Mesenchymal stem cell (in vitro differentiated cells and primary cell): ENCODE results near the gene KDM4B.
A peak's percentile ranks its signal among the peaks of the same experiment; 100 is the strongest.

Source experiments
- DNase-seq: peaks from one replicate; pipeline ENCODE4 v3.0.0-alpha.2; 2013
- H2AFZ ChIP-seq: one replicate; pipeline ENCODE4 v1.6.1; 2013; ENCODE audit warnings: low read depth, mild to moderate bottlenecking, control low read depth, inconsistent platforms, low read length, moderate library complexity
- H2AK5ac ChIP-seq: 2 replicates; pipeline ENCODE4 v1.6.1; 2013; ENCODE audit warnings: low read length, moderate library complexity, mild to moderate bottlenecking, inconsistent platforms; ENCODE audit not compliant: severe bottlenecking
- H2BK120ac ChIP-seq: one replicate; pipeline ENCODE4 v1.6.1; 2013; ENCODE audit warnings: low read depth, mild to moderate bottlenecking, inconsistent platforms, low read length, moderate library complexity
- H2BK12ac ChIP-seq, 2 experiments: one replicate each; pipeline ENCODE4 v1.6.1; 2013; ENCODE audit warnings: inconsistent platforms in 2 of 2, low read length in 2 of 2, mild to moderate bottlenecking in 2 of 2, moderate library complexity in 2 of 2, control low read depth in 1 of 2
- H2BK15ac ChIP-seq: one replicate; pipeline ENCODE4 v1.6.1; 2013; ENCODE audit warnings: mild to moderate bottlenecking, low read depth, inconsistent platforms; ENCODE audit not compliant: poor library complexity, severe bottlenecking
- H2BK5ac ChIP-seq: 2 replicates; pipeline ENCODE4 v1.6.1; 2013; ENCODE audit warnings: low read depth, mild to moderate bottlenecking, low read length, control low read depth, inconsistent platforms; ENCODE audit not compliant: poor library complexity, severe bottlenecking
- H3K14ac ChIP-seq, 2 experiments: one replicate each; pipeline ENCODE4 v1.6.1; 2013; ENCODE audit warnings: inconsistent platforms in 2 of 2, low read length in 2 of 2, control low read depth in 1 of 2, mild to moderate bottlenecking in 1 of 2, moderate library complexity in 1 of 2
- H3K18ac ChIP-seq, 2 experiments: one replicate each; pipeline ENCODE4 v1.6.1; 2013; ENCODE audit warnings: inconsistent platforms in 2 of 2, low read length in 2 of 2, control low read depth in 1 of 2, low read depth in 1 of 2, mild to moderate bottlenecking in 1 of 2
- H3K23ac ChIP-seq, 2 experiments: one replicate each; pipeline ENCODE4 v1.6.1; 2013; ENCODE audit warnings: inconsistent platforms in 2 of 2, low read length in 2 of 2, mild to moderate bottlenecking in 2 of 2, moderate library complexity in 2 of 2, control low read depth in 1 of 2
- H3K27ac ChIP-seq: 2 replicates; pipeline ENCODE4 v1.5.1; 2013; ENCODE audit warnings: mild to moderate bottlenecking, moderate library complexity, low read length, control low read depth, inconsistent platforms; ENCODE audit not compliant: poor library complexity, severe bottlenecking
- H3K27me3 ChIP-seq, 2 experiments: 2 replicates each; pipeline versions ENCODE4 v1.6.1 to v1.7.0; 2013; ENCODE audit warnings: low read length in 2 of 2, mild to moderate bottlenecking in 2 of 2, moderate library complexity in 2 of 2, control low read depth in 1 of 2, inconsistent platforms in 1 of 2; ENCODE audit not compliant: control insufficient read depth in 1 of 2, insufficient read depth in 1 of 2
- H3K36me3 ChIP-seq, 2 experiments: 2 replicates each; pipeline versions ENCODE4 v1.6.1 to v1.7.0; 2013; ENCODE audit warnings: low read length in 2 of 2, control low read depth in 1 of 2, inconsistent platforms in 1 of 2, low read depth in 1 of 2, mild to moderate bottlenecking in 1 of 2; ENCODE audit not compliant: insufficient read depth in 2 of 2, control insufficient read depth in 1 of 2
- H3K4ac ChIP-seq, 2 experiments: one replicate each; pipeline ENCODE4 v1.6.1; 2013; ENCODE audit warnings: inconsistent platforms in 2 of 2, low read length in 2 of 2, mild to moderate bottlenecking in 2 of 2, moderate library complexity in 2 of 2, control low read depth in 1 of 2, low read depth in 1 of 2
- H3K4me1 ChIP-seq: 2 replicates; pipeline ENCODE4 v1.6.1; 2013; ENCODE audit warnings: low read depth, low read length, control low read depth; ENCODE audit not compliant: control insufficient read depth, insufficient read depth
- H3K4me2 ChIP-seq: 2 replicates; pipeline ENCODE4 v1.6.1; 2013; ENCODE audit warnings: low read length, mild to moderate bottlenecking, inconsistent platforms; ENCODE audit not compliant: poor library complexity, severe bottlenecking
- H3K4me3 ChIP-seq, 2 experiments: 2 replicates each; pipeline versions ENCODE4 v1.5.1 to v1.7.0; 2013; ENCODE audit warnings: low read length in 2 of 2, mild to moderate bottlenecking in 2 of 2, control low read depth in 1 of 2, low read depth in 1 of 2; ENCODE audit not compliant: insufficient read depth in 1 of 2
- H3K79me1 ChIP-seq: replicated peaks from 2 replicates; pipeline ENCODE4 v1.6.1; 2013; ENCODE audit warnings: mild to moderate bottlenecking, control low read depth, low read length, inconsistent platforms; ENCODE audit not compliant: poor library complexity, severe bottlenecking
- H3K9ac ChIP-seq: 2 replicates; pipeline ENCODE4 v1.7.0; 2013; ENCODE audit warnings: mild to moderate bottlenecking, low read length, moderate library complexity
- H3K9me3 ChIP-seq: 2 replicates; pipeline ENCODE4 v1.7.0; 2013; ENCODE audit warnings: mild to moderate bottlenecking, low read length; ENCODE audit not compliant: control insufficient read depth
- H4K8ac ChIP-seq: one replicate; pipeline ENCODE4 v1.6.1; 2013; ENCODE audit warnings: inconsistent platforms, mild to moderate bottlenecking, low read length, moderate library complexity
- H4K91ac ChIP-seq: one replicate; pipeline ENCODE4 v1.6.1; 2013; ENCODE audit warnings: mild to moderate bottlenecking, low read length, inconsistent platforms
- WGBS: methylation state at CpG from one replicate; pipeline ENCODE4 v1.1.7; 2013; ENCODE audit warnings: mixed read lengths; 5-methylcytosine and 5-hydroxymethylcytosine counted together

The KDM4B gene

GRCh38 chr19:5139583-5140325 lies 170.8 kb downstream of the KDM4B start:
- no peak overlapping the region for H3K18ac ChIP-seq
- no peak overlapping the region for H2BK5ac ChIP-seq
- no peak overlapping the region for H3K23ac ChIP-seq
- H2BK120ac ChIP-seq, result no peak overlapping the region
- H3K27me3 ChIP-seq, result no peaks in the 10 kb centered on the region
- no peak overlapping the region for H2BK12ac ChIP-seq
- no peaks in the 10 kb centered on the region for H3K9me3 ChIP-seq
- no peak overlapping the region for H2AK5ac ChIP-seq
- no peak overlapping the region for H3K14ac ChIP-seq
- peaks cover 13% of the 10 kb centered on the region for H3K4me1 ChIP-seq
- H4K91ac ChIP-seq, result no peak overlapping the region
- no peak overlapping the region for H2AFZ ChIP-seq
- no peak for DNase-seq
- H3K27ac ChIP-seq, result peak overlapping the region; percentile 25
- H4K8ac ChIP-seq, result no peak overlapping the region
- peaks cover 28% of the 10 kb centered on the region for H3K79me1 ChIP-seq
- H2BK15ac ChIP-seq, result no peak overlapping the region
- no peak overlapping the region for H3K4me2 ChIP-seq
- H3K36me3 ChIP-seq, result peaks cover 52 to 98% of the 10 kb centered on the region in 2 experiments
- no peak overlapping the region for H3K9ac ChIP-seq
- no peak overlapping the region for H3K4me3 ChIP-seq
- no peak overlapping the region for H3K4ac ChIP-seq
- WGBS, result 97% methylated on average over 21 of the region's 21 CpGs

- WGBS, result 94% methylated on average over 37 of the region's 37 CpGs
Measured at GRCh38 chr19:5141129-5141849, 172.4 kb downstream of the KDM4B start.

GRCh38 chr19:5141850-5142724 lies 173.2 kb downstream of the KDM4B start:
- H3K23ac ChIP-seq, result no peak overlapping the region
- H2BK5ac ChIP-seq, result no peak overlapping the region
- H3K79me1 ChIP-seq, result peaks cover 28% of the 10 kb centered on the region
- H4K8ac ChIP-seq, result no peak overlapping the region
- H3K27me3 ChIP-seq, result no peaks in the 10 kb centered on the region
- no peak overlapping the region for H3K4me2 ChIP-seq
- H2BK120ac ChIP-seq, result no peak overlapping the region
- peaks cover 62 to 93% of the 10 kb centered on the region in 2 experiments for H3K36me3 ChIP-seq
- H2AFZ ChIP-seq, result no peak overlapping the region
- H2AK5ac ChIP-seq, result no peak overlapping the region
- H2BK12ac ChIP-seq, result no peak overlapping the region
- 94% methylated on average over 35 of the region's 36 CpGs for WGBS
- H3K4me3 ChIP-seq, result no peak overlapping the region
- no peak overlapping the region for H3K9ac ChIP-seq
- peak overlapping the region; percentile 53 for H4K91ac ChIP-seq
- no peak overlapping the region for H3K27ac ChIP-seq
- H3K18ac ChIP-seq, result no peak overlapping the region
- peaks cover 13% of the 10 kb centered on the region for H3K4me1 ChIP-seq
- no peak overlapping the region for H3K4ac ChIP-seq
- H3K9me3 ChIP-seq, result no peaks in the 10 kb centered on the region
- H2BK15ac ChIP-seq, result no peak overlapping the region
- no peak for DNase-seq
- no peak overlapping the region for H3K14ac ChIP-seq

More at GRCh38 chr19:5141129-5141849, 172.4 kb downstream of the KDM4B start:
- no peaks in the 10 kb centered on the region for H3K27me3 ChIP-seq
- peaks cover 28% of the 10 kb centered on the region for H3K79me1 ChIP-seq
- no peak overlapping the region for H3K18ac ChIP-seq
- no peak overlapping the region for H2BK5ac ChIP-seq
- H3K4me2 ChIP-seq, result no peak overlapping the region
- no peak for DNase-seq
- no peak overlapping the region for H4K8ac ChIP-seq
- no peak overlapping the region for H3K23ac ChIP-seq
- no peak overlapping the region for H3K27ac ChIP-seq
- H2AFZ ChIP-seq, result no peak overlapping the region
- no peak overlapping the region for H4K91ac ChIP-seq
- H3K4me1 ChIP-seq, result peaks cover 13% of the 10 kb centered on the region
- H2BK120ac ChIP-seq, result no peak overlapping the region
- no peak overlapping the region for H3K9ac ChIP-seq
- H3K14ac ChIP-seq, result no peak overlapping the region
- no peaks in the 10 kb centered on the region for H3K9me3 ChIP-seq
- H2BK15ac ChIP-seq, result no peak overlapping the region
- no peak overlapping the region for H2BK12ac ChIP-seq
- no peak overlapping the region for H2AK5ac ChIP-seq
- peaks cover 57 to 93% of the 10 kb centered on the region in 2 experiments for H3K36me3 ChIP-seq
- H3K4ac ChIP-seq, result no peak overlapping the region
- no peak overlapping the region for H3K4me3 ChIP-seq

GRCh38 chr19:5142725-5143097 lies 173.8 kb downstream of the KDM4B start:
- no peak overlapping the region for H3K14ac ChIP-seq
- H3K4me1 ChIP-seq, result peaks cover 13% of the 10 kb centered on the region
- H3K18ac ChIP-seq, result no peak overlapping the region
- WGBS, result 95% methylated on average over 22 of the region's 22 CpGs
- H2BK15ac ChIP-seq, result no peak overlapping the region
- H3K27me3 ChIP-seq, result no peaks in the 10 kb centered on the region
- H3K4me2 ChIP-seq, result no peak overlapping the region
- H3K23ac ChIP-seq, result no peak overlapping the region
- H3K4ac ChIP-seq, result no peak overlapping the region
- DNase-seq, result no peak
- H4K91ac ChIP-seq, result no peak overlapping the region
- peaks cover 28% of the 10 kb centered on the region for H3K79me1 ChIP-seq
- H2AFZ ChIP-seq, result no peak overlapping the region
- no peak overlapping the region for H3K9ac ChIP-seq
- peaks cover 59 to 93% of the 10 kb centered on the region in 2 experiments for H3K36me3 ChIP-seq
- no peak overlapping the region for H2BK120ac ChIP-seq
- no peak overlapping the region for H3K4me3 ChIP-seq
- H2BK12ac ChIP-seq, result no peak overlapping the region
- no peak overlapping the region for H3K27ac ChIP-seq
- no peak overlapping the region for H2BK5ac ChIP-seq
- H2AK5ac ChIP-seq, result no peak overlapping the region
- H4K8ac ChIP-seq, result no peak overlapping the region
- no peaks in the 10 kb centered on the region for H3K9me3 ChIP-seq
